A549 (cell line): ENCODE data around the gene SRC. TPM values are rescaled to one million over a fixed set of nuclear protein-coding genes. Genes with fewer than 3 reads are reported as not detected.

ENCODE experiments used
- ATAC-seq, 2 experiments: fragments of 200-7000 bp in 1 of 2; fragments of >200 bp in 1 of 2; cut with Nextera tagmentation in 1 of 2; cut with Tn5 transposase in 1 of 2; 3 replicates each; pipeline versions ENCODE4 v1.8.0 to v1.9.1; 2018 to 2020; ENCODE audit warnings: mild to moderate bottlenecking in 1 of 2, moderate library complexity in 1 of 2
- CTCF ChIA-PET: fragments of 300-600 bp; sonication (Branson Sonifier 250); formaldehyde crosslinking; extraction: SDS; loops from one replicate; lab custom pipeline; 2021; ENCODE audit warnings: antibody characterized with exemption, inconsistent platforms; lab: Yijun Ruan, JAX
- POLR2A ChIA-PET: fragments of 350-600 bp; formaldehyde crosslinking; extraction: SDS; loops from one replicate; lab custom pipeline; 2021; ENCODE audit warnings: antibody characterized with exemption, inconsistent platforms; lab: Yijun Ruan, JAX
- DNase-seq, 2 experiments: peaks; one replicate each; pipeline versions ENCODE4 v3.0.0 to v3.0.0-alpha.2; 2011 to 2016; ENCODE audit warnings: low read depth in 1 of 2, low spot score in 1 of 2
- FAIRE-seq: peaks from 2 replicates; lab custom pipeline; 2011; peaks lifted over from hg19 to GRCh38; lab: Jason Lieb, UNC
- H3K27ac ChIP-seq, 2 experiments: fragments of >200 bp; sonication (Bioruptor Twin); formaldehyde crosslinking; 3 replicates each; pipeline ENCODE4 v1.5.1; 2016 to 2017
- H3K4me1 ChIP-seq: fragments of >200 bp; sonication (Bioruptor Twin); formaldehyde crosslinking; 3 replicates; pipeline ENCODE4 v1.6.1; 2016
- H3K4me2 ChIP-seq: fragments of >200 bp; sonication (Bioruptor Twin); formaldehyde crosslinking; 3 replicates; pipeline ENCODE4 v1.6.1; 2016
- H3K4me3 ChIP-seq: fragments of >200 bp; sonication (Bioruptor Twin); formaldehyde crosslinking; 3 replicates; pipeline ENCODE4 v1.5.1; 2016
- H3K9me3 ChIP-seq: fragments of >200 bp; sonication (Bioruptor Twin); formaldehyde crosslinking; 3 replicates; pipeline ENCODE4 v1.6.1; 2016
- CHD2 ChIP-seq: fragments of 150-350 bp; IDR thresholded peaks from 2 replicates; pipeline ENCODE4 v1.6.1; 2014; ENCODE audit warnings: low read length; ENCODE audit not compliant: partially characterized antibody
- EP300 ChIP-seq, 2 experiments: fragments of >200 bp; sonication (Bioruptor Twin); formaldehyde crosslinking; IDR thresholded peaks; 2 replicates in 1 of 2; 3 replicates in 1 of 2; pipeline ENCODE4 v1.6.1; 2016 to 2017
- ESRRA ChIP-seq: fragments of 150-350 bp; IDR thresholded peaks from 2 replicates; pipeline ENCODE4 v1.6.1; 2014; ENCODE audit warnings: mild to moderate bottlenecking, low read length, borderline replicate concordance
- FOSB ChIP-seq: fragments of 250-450 bp; sonication (Bioruptor Pico); IDR thresholded peaks from 2 replicates; pipeline ENCODE4 v1.5.0; 2020; ENCODE audit warnings: mild to moderate bottlenecking, moderate library complexity
- FOSL2 ChIP-seq, 2 experiments: fragments of 450-650 bp in 1 of 2; fragments of >200 bp in 1 of 2; sonication (Bioruptor Twin) in 1 of 2; formaldehyde crosslinking; IDR thresholded peaks; 2 replicates each; pipeline versions ENCODE4 v1.5.0 to v1.6.1; 2016 to 2020; ENCODE audit warnings: mild to moderate bottlenecking in 1 of 2, moderate library complexity in 1 of 2
- FOXS1 ChIP-seq: fragments of 250-450 bp; sonication (Bioruptor Pico); IDR thresholded peaks from 2 replicates; pipeline ENCODE4 v1.5.0; 2020; ENCODE audit warnings: mild to moderate bottlenecking, moderate library complexity
- GATA3 ChIP-seq: IDR thresholded peaks from 2 replicates; pipeline ENCODE4 v1.6.1; 2012; ENCODE audit warnings: borderline replicate concordance
- HDAC2 ChIP-seq: fragments of 200-600 bp; sonication (generic); IDR thresholded peaks from 2 replicates; pipeline ENCODE4 v1.6.1; 2016
- NFE2L2 ChIP-seq: fragments of 150-350 bp; conservative IDR thresholded peaks from 2 replicates; pipeline ENCODE4 v1.6.1; 2014; ENCODE audit warnings: low read length
- RARB ChIP-seq: fragments of 250-450 bp; sonication (Bioruptor Pico); IDR thresholded peaks from 2 replicates; pipeline ENCODE4 v1.8.0; 2021; ENCODE audit warnings: mild to moderate bottlenecking, moderate library complexity
- RCOR1 ChIP-seq: fragments of 150-350 bp; IDR thresholded peaks from 2 replicates; pipeline ENCODE4 v1.6.1; 2014; ENCODE audit warnings: antibody characterized with exemption, low read length, low read depth
- RFX5 ChIP-seq: fragments of 450-650 bp; IDR thresholded peaks from 2 replicates; pipeline ENCODE4 v1.7.1; 2014; ENCODE audit warnings: antibody characterized with exemption, mild to moderate bottlenecking, moderate library complexity
- SREBF2 ChIP-seq: fragments of 450-650 bp; IDR thresholded peaks from 2 replicates; pipeline ENCODE4 v1.6.1; 2014; ENCODE audit warnings: mild to moderate bottlenecking, moderate library complexity
- TFCP2L1 ChIP-seq: fragments of 250-450 bp; sonication (Bioruptor Pico); IDR thresholded peaks from 2 replicates; pipeline ENCODE4 v1.5.0; 2021; ENCODE audit warnings: mild to moderate bottlenecking
- TP53 ChIP-seq: fragments of 250-450 bp; sonication (Bioruptor Pico); IDR thresholded peaks from 2 replicates; pipeline ENCODE4 v1.5.0; 2021; ENCODE audit warnings: mild to moderate bottlenecking, moderate library complexity
- ZFP36 ChIP-seq: fragments of 450-650 bp; IDR thresholded peaks from 2 replicates; pipeline ENCODE4 v1.6.1; 2014; ENCODE audit warnings: borderline replicate concordance; ENCODE audit not compliant: partially characterized antibody
- WGBS: methylation state at CpG from one replicate; pipeline ENCODE4 v1.1.6; 2017; ENCODE audit errors: missing lambda C conversion rate; 5-methylcytosine and 5-hydroxymethylcytosine counted together
- polyA plus RNA-seq, 4 experiments: library from polyadenylated mRNA; depleted of rRNA in 3 of 4; stranded (reverse); fragments of >200 nt; fragmentation: RNase III in 1 of 4; extraction: RNeasy Plus Mini Kit Qiagen cat#74134 plus additional on column Dnase treatment in 1 of 4; gene quantifications; 2 replicates in 3 of 4; 3 replicates in 1 of 4; pipeline ENCODE4 v1.2.3, GENCODE V29; 2011 to 2017
- TF ChIP-seq, protein P1 (sequence below): fragments of 200-600 bp; sonication (generic); IDR thresholded peaks from 2 replicates; pipeline ENCODE4 v1.6.1; 2016; ENCODE audit warnings: antibody characterized with exemption, mild to moderate bottlenecking, moderate library complexity

The SRC gene
- polyA plus RNA-seq, 2 of the 4 experiments (the other 2 are of a cell fraction): 139 to 154 TPM

DNA sequence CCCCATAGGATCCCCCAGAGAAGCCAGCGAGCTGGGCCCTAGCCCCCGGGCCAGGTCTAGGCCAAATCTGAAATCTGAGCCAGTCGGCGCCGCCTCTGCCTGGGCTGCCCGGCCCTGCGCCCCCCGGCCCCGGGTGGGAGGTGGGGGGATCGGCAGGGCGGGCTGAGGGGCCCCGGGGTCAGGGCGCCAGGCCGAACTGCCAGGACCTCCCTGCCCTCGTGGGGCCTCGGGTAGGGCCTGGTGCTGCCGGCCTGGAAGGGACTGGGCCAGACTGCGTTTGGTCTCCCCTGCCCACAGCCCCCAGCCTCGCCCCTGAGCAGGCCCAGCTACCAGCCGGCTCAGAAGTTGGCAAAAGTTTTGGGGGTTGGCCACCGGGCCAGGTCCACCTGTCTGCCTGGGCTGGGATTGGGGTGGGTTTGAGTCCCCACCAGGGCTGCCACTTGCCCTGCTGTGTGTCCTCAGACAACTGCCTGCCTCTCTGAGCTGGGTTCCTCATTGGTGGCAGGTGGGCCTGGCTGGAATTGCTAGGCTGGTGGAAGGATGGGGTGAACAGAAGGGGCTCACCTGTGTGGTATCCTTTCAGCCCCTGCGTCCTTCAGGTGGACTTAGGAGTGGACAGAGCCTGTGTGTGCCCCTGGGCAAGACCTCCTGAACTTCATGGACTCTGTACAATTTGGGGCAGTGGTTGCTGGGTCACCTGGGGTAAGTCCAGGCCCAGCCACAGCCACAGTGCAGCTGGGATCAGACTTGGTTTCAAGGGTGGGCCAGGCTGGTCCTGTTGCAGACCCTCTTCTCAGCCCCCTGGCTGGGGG, 801 bp downstream of the SRC start:
- no peaks in the 10 kb centered on the region for H3K9me3 ChIP-seq
- no peak for DNase-seq
- WGBS: 11% methylated on average over 3 of the region's 22 CpGs
- peaks cover 80% of the 10 kb centered on the region for H3K4me1 ChIP-seq
- peak overlapping the region; percentile 89 for H3K4me3 ChIP-seq
- CTCF ChIA-PET: interaction anchor here (1.7 to 3.8 kb wide), 4 partner anchors 38 to 66 kb away, joined by 3 to 28 read pairs (median 12); no protein-coding TSS in a partner anchor
- peak overlapping the region; percentile 93 for H3K4me2 ChIP-seq
- no peak for FAIRE-seq
- peak overlapping the region; percentile 99 to 100 for H3K27ac ChIP-seq
- no peak for ATAC-seq
- POLR2A ChIA-PET: interaction anchor here (2.7 kb wide), 1 partner anchor 32 kb away, joined by 23 read pairs; no protein-coding TSS in a partner anchor
- TF ChIP-seq CHD2 (no peak), RARB (CRISPR knock-in tag) (no peak), ZFP36 (peak; percentile 62)

DNA sequence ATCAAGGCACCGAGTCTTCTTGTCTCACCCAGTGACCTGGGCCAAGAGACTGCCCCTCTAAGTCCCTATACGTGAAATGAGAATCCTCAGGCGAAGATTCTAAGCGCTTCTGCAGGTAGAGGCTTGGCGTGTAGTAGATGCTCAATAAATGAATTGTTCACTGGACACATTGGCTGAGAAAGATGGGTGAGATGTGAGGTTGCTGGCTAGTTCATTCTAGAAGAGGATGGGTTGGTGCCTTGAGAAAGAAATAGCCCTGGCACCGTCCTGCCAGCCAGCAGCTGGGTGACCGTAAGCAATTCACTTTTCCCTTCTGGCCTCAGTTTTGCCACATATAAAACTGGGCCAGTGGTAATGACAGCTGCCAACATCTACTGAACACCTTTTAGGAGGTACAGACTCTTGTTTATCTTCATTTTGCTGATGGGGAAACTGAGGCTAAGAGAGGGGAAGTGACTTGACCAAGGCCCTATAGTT, 1.4 kb downstream of the SRC start:
- H3K9me3 ChIP-seq: no peaks in the 10 kb centered on the region
- DNase-seq (no peak), FAIRE-seq (no peak)
- WGBS: 88% methylated on average over 7 of the region's 7 CpGs
- H3K4me1 ChIP-seq: peaks cover 85% of the 10 kb centered on the region
- TF ChIP-seq FOSB (CRISPR knock-in tag): no peak
- no peak for TF ChIP-seq SREBF2
- no peak for TF ChIP-seq RFX5
- no peak for TF ChIP-seq NFE2L2
- TF ChIP-seq GATA3: no peak
- no peak for TF ChIP-seq TFCP2L1
- no peak for TF ChIP-seq EP300 (IDR thresholded peaks at IDR 0.05)
- TF ChIP-seq, protein P1, sequence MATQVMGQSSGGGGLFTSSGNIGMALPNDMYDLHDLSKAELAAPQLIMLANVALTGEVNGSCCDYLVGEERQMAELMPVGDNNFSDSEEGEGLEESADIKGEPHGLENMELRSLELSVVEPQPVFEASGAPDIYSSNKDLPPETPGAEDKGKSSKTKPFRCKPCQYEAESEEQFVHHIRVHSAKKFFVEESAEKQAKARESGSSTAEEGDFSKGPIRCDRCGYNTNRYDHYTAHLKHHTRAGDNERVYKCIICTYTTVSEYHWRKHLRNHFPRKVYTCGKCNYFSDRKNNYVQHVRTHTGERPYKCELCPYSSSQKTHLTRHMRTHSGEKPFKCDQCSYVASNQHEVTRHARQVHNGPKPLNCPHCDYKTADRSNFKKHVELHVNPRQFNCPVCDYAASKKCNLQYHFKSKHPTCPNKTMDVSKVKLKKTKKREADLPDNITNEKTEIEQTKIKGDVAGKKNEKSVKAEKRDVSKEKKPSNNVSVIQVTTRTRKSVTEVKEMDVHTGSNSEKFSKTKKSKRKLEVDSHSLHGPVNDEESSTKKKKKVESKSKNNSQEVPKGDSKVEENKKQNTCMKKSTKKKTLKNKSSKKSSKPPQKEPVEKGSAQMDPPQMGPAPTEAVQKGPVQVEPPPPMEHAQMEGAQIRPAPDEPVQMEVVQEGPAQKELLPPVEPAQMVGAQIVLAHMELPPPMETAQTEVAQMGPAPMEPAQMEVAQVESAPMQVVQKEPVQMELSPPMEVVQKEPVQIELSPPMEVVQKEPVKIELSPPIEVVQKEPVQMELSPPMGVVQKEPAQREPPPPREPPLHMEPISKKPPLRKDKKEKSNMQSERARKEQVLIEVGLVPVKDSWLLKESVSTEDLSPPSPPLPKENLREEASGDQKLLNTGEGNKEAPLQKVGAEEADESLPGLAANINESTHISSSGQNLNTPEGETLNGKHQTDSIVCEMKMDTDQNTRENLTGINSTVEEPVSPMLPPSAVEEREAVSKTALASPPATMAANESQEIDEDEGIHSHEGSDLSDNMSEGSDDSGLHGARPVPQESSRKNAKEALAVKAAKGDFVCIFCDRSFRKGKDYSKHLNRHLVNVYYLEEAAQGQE: no peak
- no peak for TF ChIP-seq RCOR1
- TF ChIP-seq FOXS1 (CRISPR knock-in tag): no peak
- TF ChIP-seq FOSL2 (IDR thresholded peaks at IDR 0.05): no peak
- TF ChIP-seq FOSL2 (CRISPR knock-in tag; IDR thresholded peaks at IDR 0.05): no peak
- TF ChIP-seq CHD2: no peak
- TF ChIP-seq, all 56 proteins: peak for 0
- Histone ChIP-seq H3K4me3 (peak overlapping the region; percentile 89), H3K4me2 (peak overlapping the region; percentile 93), H3K27ac (peak overlapping the region; percentile 99 to 100)
- CTCF ChIA-PET: interaction anchor here (0.9 to 3.8 kb wide), 5 partner anchors 9 to 67 kb away, joined by 3 to 19 read pairs (median 4); no protein-coding TSS in a partner anchor
- ATAC-seq: no peak
- POLR2A ChIA-PET: no interaction called here

DNA sequence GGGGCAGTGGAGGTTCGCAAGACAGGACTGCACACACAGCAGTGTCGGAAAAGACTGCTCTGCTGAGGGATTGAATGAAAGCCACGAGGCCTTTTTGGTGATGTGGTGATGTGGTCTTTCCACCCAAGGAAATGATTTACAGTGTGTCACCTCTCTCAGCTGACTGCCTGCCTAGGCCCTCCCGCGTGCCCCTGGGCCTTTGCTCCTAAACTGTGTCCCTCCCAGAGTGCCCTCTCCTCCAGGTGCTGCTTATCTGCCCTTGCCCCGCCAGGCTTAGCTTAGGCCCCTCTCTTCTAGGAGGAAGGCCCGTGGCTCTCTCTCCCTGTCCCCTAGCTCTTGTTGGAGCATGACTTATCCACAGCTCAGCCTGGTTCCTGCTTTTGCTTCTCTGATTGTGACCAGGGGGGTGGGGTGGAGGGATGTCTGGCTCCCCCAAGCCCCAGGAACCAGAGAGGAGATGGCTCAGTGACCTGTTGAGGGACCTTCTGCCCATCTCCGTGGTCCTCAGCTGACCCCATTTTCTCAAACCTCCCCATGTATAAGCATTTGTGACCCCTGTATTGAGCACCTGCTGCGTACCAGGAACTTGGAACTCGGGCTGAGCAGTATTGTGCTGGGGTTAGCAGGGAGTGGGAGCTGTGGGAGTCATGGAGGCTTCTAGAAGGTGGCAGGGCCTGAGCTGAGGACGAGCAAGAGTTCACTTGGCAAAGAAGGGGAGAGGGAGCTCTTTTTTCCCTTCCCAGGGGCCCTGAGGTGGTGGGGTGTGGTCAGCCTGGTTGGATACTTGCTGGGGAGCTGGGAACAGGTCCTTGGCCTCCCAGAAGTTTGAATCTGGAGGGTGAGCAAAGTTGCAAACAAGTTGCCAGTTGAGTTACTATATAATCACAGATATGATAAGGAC, 2.2 kb downstream of the SRC start:
- CTCF ChIA-PET: interaction anchor here (0.7 to 3.8 kb wide), 7 partner anchors 9 to 68 kb away, joined by 3 to 19 read pairs (median 4); no protein-coding TSS in a partner anchor
- Histone ChIP-seq H3K9me3 (no peaks in the 10 kb centered on the region), H3K4me2 (peak overlapping the region; percentile 93), H3K27ac (peak overlapping the region; percentile 99 to 100; a peak in 5 of 6 replicates), H3K4me1 (peaks cover 85% of the 10 kb centered on the region), H3K4me3 (peak overlapping the region; percentile 89)
- TF ChIP-seq TP53 (CRISPR knock-in tag) (no peak), HDAC2 (no peak), ESRRA (no peak), CHD2 (no peak)
- DNase-seq (no peak), ATAC-seq (no peak), FAIRE-seq (no peak)
- WGBS: 78% methylated on average over 10 of the region's 11 CpGs
- POLR2A ChIA-PET: interaction anchor here (0.6 kb wide), 1 partner anchor 32 kb away, joined by 3 read pairs; no protein-coding TSS in a partner anchor
